ENCODE data around the gene CYB5R3. TPM values are rescaled to one million over a fixed set of nuclear protein-coding genes. Genes with fewer than 3 reads are reported as not detected.
"Not testable (repeated sequence)": the region's sequence is repeated elsewhere in the genome, so short reads cannot be mapped to it uniquely, and the experiment has no call there.

The CYB5R3 gene
- total RNA-seq, 1 donor from 2014 or later, result 11.8 TPM

GRCh38 chr22:42608823-42609361 is 40.3 kb downstream of the CYB5R3 start:
- FAIRE-seq (no peak), DNase-seq (ENCODE audit: low spot score in 2 of 2) (peak in 1 of 2 donors; percentile 57)

- FAIRE-seq (no peak), DNase-seq (ENCODE audit: low spot score in 2 of 2) (no peak)
Observed at GRCh38 chr22:42608136-42608822, 40.9 kb downstream of the CYB5R3 start.

- not testable (repeated sequence) for FAIRE-seq; DNase-seq (ENCODE audit: low spot score in 2 of 2)
Observed at GRCh38 chr22:42607641-42608040, 41.6 kb downstream of the CYB5R3 start.

GRCh38 chr22:42604403-42604802 is 44.8 kb downstream of the CYB5R3 start:
- FAIRE-seq, result no peak
- DNase-seq (ENCODE audit: low spot score in 2 of 2), result no peak

- no peak for FAIRE-seq
Observed at GRCh38 chr22:42603427-42603826, 45.8 kb downstream of the CYB5R3 start.

GRCh38 chr22:42602470-42602869 is 46.7 kb downstream of the CYB5R3 start:
- FAIRE-seq (no peak), DNase-seq (ENCODE audit: low spot score in 2 of 2) (no peak)

More at GRCh38 chr22:42603427-42603826, 45.8 kb downstream of the CYB5R3 start:
- DNase-seq (ENCODE audit: low spot score in 2 of 2), result no peak

- FAIRE-seq, result no peak
- no peak for DNase-seq (ENCODE audit: low spot score in 2 of 2)
Observed at GRCh38 chr22:42601879-42602465, 47.2 kb downstream of the CYB5R3 start.

GRCh38 chr22:42596863-42597530 is 52.2 kb downstream of the CYB5R3 start:
- no peak for FAIRE-seq
- DNase-seq (ENCODE audit: low spot score in 2 of 2), result no peak

GRCh38 chr22:42596336-42596735 is 52.9 kb downstream of the CYB5R3 start:
- FAIRE-seq, result no peak

GRCh38 chr22:42595434-42595833 is 53.8 kb downstream of the CYB5R3 start:
- DNase-seq (ENCODE audit: low spot score in 2 of 2) (no peak), FAIRE-seq (no peak)

More at GRCh38 chr22:42596336-42596735, 52.9 kb downstream of the CYB5R3 start:
- DNase-seq (ENCODE audit: low spot score in 2 of 2), result no peak

- FAIRE-seq (no peak), DNase-seq (ENCODE audit: low spot score in 2 of 2) (no peak)
Observed at GRCh38 chr22:42591987-42592386, 57.2 kb downstream of the CYB5R3 start.

- DNase-seq (ENCODE audit: low spot score in 2 of 2) (no peak), FAIRE-seq (no peak)
Observed at GRCh38 chr22:42587588-42588175, 61.5 kb downstream of the CYB5R3 start.

- no peak for DNase-seq (ENCODE audit: low spot score in 2 of 2)
- no peak for FAIRE-seq
Observed at GRCh38 chr22:42586381-42586780, 62.8 kb downstream of the CYB5R3 start.

GRCh38 chr22:42585096-42585495 is 64.1 kb downstream of the CYB5R3 start:
- DNase-seq (ENCODE audit: low spot score in 2 of 2) (no peak), FAIRE-seq (no peak)

- DNase-seq (ENCODE audit: low spot score in 2 of 2), result no peak
- no peak for FAIRE-seq
Observed at GRCh38 chr22:42584364-42584940, 64.7 kb downstream of the CYB5R3 start.

- FAIRE-seq (no peak), DNase-seq (ENCODE audit: low spot score in 2 of 2) (no peak)
Observed at GRCh38 chr22:42582987-42583386, 66.2 kb downstream of the CYB5R3 start.

GRCh38 chr22:42581762-42582716 is 67.2 kb downstream of the CYB5R3 start:
- DNase-seq (ENCODE audit: low spot score in 2 of 2), result peak; percentile 83 to 84
- no peak for FAIRE-seq

- DNase-seq (ENCODE audit: low spot score in 2 of 2); FAIRE-seq: not testable (repeated sequence)
Observed at GRCh38 chr22:42581194-42581761, 67.9 kb downstream of the CYB5R3 start.

GRCh38 chr22:42580040-42580439 is 69.2 kb downstream of the CYB5R3 start:
- not testable (repeated sequence) for FAIRE-seq; DNase-seq (ENCODE audit: low spot score in 2 of 2)
